Bronchial epithelial cell (primary cell): Measurements from ENCODE around the gene AVP. TPM values are rescaled to one million over a fixed set of nuclear protein-coding genes. Genes with fewer than 3 reads are reported as not detected.

ENCODE experiments used
- DNase-seq: peaks from one replicate; pipeline ENCODE4 v3.0.0-alpha.2; 2010; ENCODE audit warnings: low read depth
- FAIRE-seq: peaks from 2 replicates; lab custom pipeline; 2011; peaks lifted over from hg19 to GRCh38; lab: Jason Lieb, UNC
- H3K27me3 ChIP-seq: 2 replicates; pipeline ENCODE4 v1.5.1; 2011; ENCODE audit warnings: low read length; ENCODE audit not compliant: control insufficient read depth, insufficient read depth
- H3K36me3 ChIP-seq: 2 replicates; pipeline ENCODE4 v1.5.1; 2011; ENCODE audit warnings: low read length; ENCODE audit not compliant: control insufficient read depth, insufficient read depth
- H3K4me3 ChIP-seq: 2 replicates; pipeline ENCODE4 v1.5.1; 2011; ENCODE audit warnings: mild to moderate bottlenecking, low read depth, low read length, control low read depth
- CTCF ChIP-seq: IDR thresholded peaks from 2 replicates; pipeline ENCODE4 v1.5.1; 2011; ENCODE audit warnings: mild to moderate bottlenecking, moderate library complexity, low read length, control low read depth, inconsistent platforms; ENCODE audit not compliant: insufficient read depth, severe bottlenecking
- total RNA-seq: library from RNA; depleted of rRNA; stranded (reverse); fragments of >200 nt; gene quantifications from 2 replicates; pipeline ENCODE4 v1.2.1, GENCODE V29; 2014

The AVP gene
- total RNA-seq, 1 donor from 2014 or later, result not detected

- peaks cover 4% of the 10 kb centered on the region for H3K36me3 ChIP-seq
- no peaks in the 10 kb centered on the region for H3K27me3 ChIP-seq
- H3K4me3 ChIP-seq, result no peak overlapping the region
- no peak for TF ChIP-seq CTCF
- FAIRE-seq (no peak), DNase-seq (no peak)
Measured at GRCh38 chr20:3111995-3112394, 27.5 kb upstream of the AVP start.

DNA sequence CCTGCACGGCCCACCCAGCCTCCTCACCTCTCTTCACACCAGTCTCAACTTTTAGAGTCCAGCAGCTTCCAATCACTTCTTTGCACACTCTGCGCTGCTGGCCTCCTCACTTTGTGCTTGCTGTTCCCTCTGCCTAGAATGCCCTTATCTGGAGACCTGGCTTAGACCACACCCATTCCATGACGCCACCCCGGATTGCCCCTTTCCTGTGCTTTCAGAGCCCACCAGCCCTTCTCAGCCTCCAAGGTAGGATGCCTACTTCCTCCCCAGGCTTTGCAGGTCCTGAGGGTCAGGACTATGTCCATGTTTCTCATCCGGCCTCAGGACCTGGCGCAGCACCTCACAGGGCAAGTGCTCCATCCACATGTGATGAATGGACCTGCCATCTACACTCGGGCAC is 27.0 kb upstream of the AVP start:
- Histone ChIP-seq H3K4me3 (no peak overlapping the region), H3K27me3 (no peaks in the 10 kb centered on the region), H3K36me3 (peaks cover 4% of the 10 kb centered on the region)
- FAIRE-seq (no peak), DNase-seq (no peak)
- no peak for TF ChIP-seq CTCF

GRCh38 chr20:3109350-3110302 is 25.1 kb upstream of the AVP start:
- FAIRE-seq, result peak; percentile 76
- peaks cover 4% of the 10 kb centered on the region for H3K36me3 ChIP-seq
- DNase-seq, result no peak
- H3K4me3 ChIP-seq, result no peak overlapping the region
- no peak for TF ChIP-seq CTCF
- no peaks in the 10 kb centered on the region for H3K27me3 ChIP-seq

DNA sequence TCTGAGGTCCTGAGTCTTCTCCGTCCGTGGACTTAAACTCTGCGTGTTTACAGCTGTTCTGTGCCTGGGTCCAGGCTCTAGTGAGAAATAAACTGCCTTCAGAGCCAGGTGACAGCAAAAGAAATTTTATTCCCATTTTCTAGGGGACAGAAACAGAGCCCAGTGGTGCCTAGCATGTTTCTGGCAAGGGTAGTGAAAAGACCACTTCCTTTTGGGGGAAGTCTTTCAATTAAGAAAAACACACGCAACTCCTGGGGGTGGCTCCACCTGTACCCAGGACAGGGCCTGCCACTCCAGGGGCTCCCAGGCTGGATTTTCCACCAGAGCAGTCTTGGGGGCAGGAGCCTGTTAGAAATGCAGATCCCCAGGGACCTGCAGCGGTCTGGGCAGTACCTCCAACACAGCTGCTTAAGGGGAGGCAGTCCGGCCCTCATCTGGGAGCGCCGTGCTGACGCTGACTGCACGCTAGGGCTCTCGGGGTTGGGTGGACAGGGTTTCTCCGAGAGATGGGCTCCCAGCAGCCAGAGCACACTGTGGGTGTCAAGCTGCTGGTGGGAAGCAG is 23.0 kb upstream of the AVP start:
- Histone ChIP-seq H3K4me3 (no peak overlapping the region), H3K36me3 (peaks cover 4% of the 10 kb centered on the region), H3K27me3 (no peaks in the 10 kb centered on the region)
- TF ChIP-seq CTCF, result no peak
- no peak for FAIRE-seq
- no peak for DNase-seq

DNA sequence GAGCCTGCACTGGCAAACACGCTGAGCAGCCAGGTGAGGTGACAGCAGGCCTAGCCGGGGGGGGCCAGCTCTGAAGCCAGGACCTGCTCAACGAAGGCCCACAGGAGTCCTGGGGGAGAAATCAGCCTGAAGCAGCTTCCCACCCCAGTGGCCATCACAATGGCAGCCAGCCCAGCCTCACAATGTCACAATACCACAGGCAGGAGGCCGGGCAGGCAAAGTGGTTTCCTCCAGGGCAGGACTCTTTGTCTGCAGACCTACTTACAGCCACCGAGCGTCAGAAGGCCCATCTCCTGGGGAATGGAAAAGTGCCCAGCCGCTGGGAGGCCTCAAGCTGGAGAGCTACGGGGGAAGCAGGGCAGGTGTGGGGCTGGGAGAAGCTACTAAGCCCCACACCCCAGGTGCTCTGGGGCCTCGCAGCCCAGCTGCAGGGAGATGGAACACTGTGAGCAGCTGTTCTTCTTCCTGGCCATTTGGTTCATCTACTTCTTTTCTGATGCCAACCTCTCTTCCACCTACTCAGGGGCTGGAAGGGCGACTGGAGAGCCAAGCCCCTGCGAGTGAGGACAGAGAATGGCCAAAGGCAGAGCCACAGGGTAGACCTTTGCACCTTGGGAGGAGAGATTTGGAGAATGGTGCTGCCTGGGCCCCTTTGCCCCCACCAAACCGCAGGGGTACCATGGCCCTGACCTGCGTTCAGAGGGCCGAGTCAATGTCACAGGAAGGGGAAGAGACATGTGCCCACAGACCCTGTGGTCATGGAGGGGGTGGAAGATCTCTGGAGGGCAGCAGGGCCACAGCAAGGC is 22.3 kb upstream of the AVP start:
- Histone ChIP-seq H3K36me3 (peaks cover 4% of the 10 kb centered on the region), H3K27me3 (no peaks in the 10 kb centered on the region), H3K4me3 (no peak overlapping the region)
- FAIRE-seq, result no peak
- DNase-seq, result no peak
- no peak for TF ChIP-seq CTCF
